CD14-positive monocyte (primary cell): ENCODE measurements around the gene FFAR3. TPM values are rescaled to one million over a fixed set of nuclear protein-coding genes. Genes with fewer than 3 reads are reported as not detected.

ENCODE experiments used
- DNase-seq, 3 donors: peaks; one replicate each; pipeline ENCODE4 v3.0.0-alpha.2; 2011 to 2022
- H2AFZ ChIP-seq: 2 replicates; pipeline ENCODE4 v1.6.0; 2012; ENCODE audit warnings: mild to moderate bottlenecking, low read depth, low read length, inconsistent platforms; ENCODE audit not compliant: insufficient read depth, poor library complexity, severe bottlenecking
- H3K27ac ChIP-seq, 2 donors: 1 replicate in 1 of 2; 2 replicates in 1 of 2; pipeline ENCODE4 v1.5.1; 2012 to 2013; ENCODE audit warnings: low read length in 2 of 2, control low read depth in 1 of 2, inconsistent platforms in 1 of 2, low read depth in 1 of 2, mild to moderate bottlenecking in 1 of 2
- H3K27me3 ChIP-seq, 2 donors: one replicate each; pipeline versions ENCODE4 v1.6.0 to v1.6.1; 2011 to 2013; ENCODE audit warnings: low read length in 2 of 2; ENCODE audit not compliant: control insufficient read depth in 2 of 2, insufficient read depth in 2 of 2
- H3K36me3 ChIP-seq, 2 donors: replicated peaks in 1 of 2; 1 replicate in 1 of 2; 2 replicates in 1 of 2; pipeline versions ENCODE4 v1.5.1 to v1.6.1; 2012 to 2013; ENCODE audit warnings: low read length in 2 of 2, control low read depth in 1 of 2, inconsistent platforms in 1 of 2, mild to moderate bottlenecking in 1 of 2; ENCODE audit not compliant: insufficient read depth in 2 of 2, control insufficient read depth in 1 of 2
- H3K4me1 ChIP-seq, 2 donors: 1 replicate in 1 of 2; 2 replicates in 1 of 2; pipeline versions ENCODE4 v1.5.1 to v1.6.1; 2012 to 2013; ENCODE audit warnings: low read length in 2 of 2, control low read depth in 1 of 2, inconsistent platforms in 1 of 2, mild to moderate bottlenecking in 1 of 2, moderate library complexity in 1 of 2; ENCODE audit not compliant: insufficient read depth in 2 of 2, control insufficient read depth in 1 of 2
- H3K4me2 ChIP-seq: replicated peaks from 2 replicates; pipeline ENCODE3; 2012; ENCODE audit warnings: low read length, moderate library complexity, mild to moderate bottlenecking; ENCODE audit not compliant: poor library complexity, severe bottlenecking; ENCODE audit errors: extremely low read depth
- H3K4me3 ChIP-seq, 3 experiments: fragments of 200-600 bp in 1 of 3; sonication (generic) in 1 of 3; replicated peaks in 1 of 3; 1 replicate in 2 of 3; 2 replicates in 1 of 3; pipeline ENCODE4 v1.5.1; 2011 to 2013; ENCODE audit warnings: low read length in 3 of 3, mild to moderate bottlenecking in 3 of 3, control low read depth in 2 of 3, low read depth in 2 of 3, inconsistent platforms in 1 of 3, moderate library complexity in 1 of 3
- H3K79me2 ChIP-seq: 2 replicates; pipeline ENCODE4 v1.6.0; 2012; ENCODE audit warnings: mild to moderate bottlenecking, control low read depth, inconsistent platforms, low read length, moderate library complexity; ENCODE audit not compliant: insufficient read depth
- H3K9ac ChIP-seq: 2 replicates; pipeline ENCODE4 v1.6.0; 2017; ENCODE audit warnings: low read length, mild to moderate bottlenecking; ENCODE audit not compliant: insufficient read depth, poor library complexity, severe bottlenecking
- H3K9me3 ChIP-seq, 2 donors: replicated peaks in 1 of 2; 1 replicate in 1 of 2; 2 replicates in 1 of 2; pipeline versions ENCODE4 v1.5.1 to v1.6.1; 2012 to 2013; ENCODE audit warnings: low read length in 2 of 2, control low read depth in 1 of 2; ENCODE audit not compliant: control insufficient read depth in 1 of 2, insufficient read depth in 1 of 2
- H4K20me1 ChIP-seq: 2 replicates; pipeline ENCODE4 v1.6.0; 2012; ENCODE audit warnings: mild to moderate bottlenecking, low read length, control low read depth, moderate library complexity; ENCODE audit not compliant: insufficient read depth
- H3K27ac Mint-ChIP-seq, 7 donors: one replicate each; pipeline ENCODE4 v1.8.0; 2020; ENCODE audit warnings: mild to moderate bottlenecking in 7 of 7, mixed read lengths in 7 of 7, moderate library complexity in 6 of 7, inconsistent platforms in 2 of 7
- H3K27me3 Mint-ChIP-seq, 3 donors: one replicate each; pipeline ENCODE4 v1.8.0; 2021 to 2022; ENCODE audit warnings: low read depth in 3 of 3, mild to moderate bottlenecking in 3 of 3, mixed read lengths in 3 of 3, moderate library complexity in 3 of 3, inconsistent platforms in 1 of 3
- H3K36me3 Mint-ChIP-seq, 2 donors: one replicate each; pipeline ENCODE4 v1.8.0; 2020; ENCODE audit warnings: mixed read lengths in 2 of 2, inconsistent platforms in 1 of 2, mild to moderate bottlenecking in 1 of 2
- H3K4me1 Mint-ChIP-seq: one replicate; pipeline ENCODE4 v1.8.0; 2020; ENCODE audit warnings: mild to moderate bottlenecking, mixed read lengths
- H3K4me3 Mint-ChIP-seq, 2 donors: one replicate each; pipeline ENCODE4 v1.8.0; 2020; ENCODE audit warnings: mild to moderate bottlenecking in 2 of 2, mixed read lengths in 2 of 2, moderate library complexity in 1 of 2
- H3K9me3 Mint-ChIP-seq, 7 donors: one replicate each; pipeline ENCODE4 v1.8.0; 2020 to 2022; ENCODE audit warnings: mixed read lengths in 7 of 7, mild to moderate bottlenecking in 6 of 7, moderate library complexity in 6 of 7, inconsistent platforms in 2 of 7
- WGBS: methylation state at CpG from one replicate; pipeline ENCODE4 v1.1.5; 2013; ENCODE audit warnings: missing lambda C conversion rate; ENCODE audit not compliant: insufficient coverage; 5-methylcytosine and 5-hydroxymethylcytosine counted together
- intact Hi-C, 2 donors: fragments of 100-400 bp; cut with micrococcal nuclease; formaldehyde crosslinking; loops; one replicate each; pipeline versions ENCODE4 v1.15.0 to v1.15.1; 2023
- polyA plus RNA-seq, 3 donors: library from polyadenylated mRNA; depleted of rRNA in 1 of 3; unstranded in 2 of 3; stranded (reverse) in 1 of 3; fragments of 300-500 nt in 2 of 3; fragments of >200 nt in 1 of 3; fragmentation: Illumina TruSeq in 2 of 3; gene quantifications; 1 replicate in 2 of 3; 2 replicates in 1 of 3; pipeline ENCODE4 v1.2.3, GENCODE V29; 2012 to 2021
- TF ChIP-seq, protein P1 (sequence below): fragments of 200-600 bp; IDR thresholded peaks from one replicate; pipeline ENCODE4 v1.8.0; 2022; ENCODE audit warnings: antibody characterized with exemption, mild to moderate bottlenecking

Gene FFAR3
- polyA plus RNA-seq, 3 donors: 1.2 to 17.9 (median 1.2) TPM

DNA sequence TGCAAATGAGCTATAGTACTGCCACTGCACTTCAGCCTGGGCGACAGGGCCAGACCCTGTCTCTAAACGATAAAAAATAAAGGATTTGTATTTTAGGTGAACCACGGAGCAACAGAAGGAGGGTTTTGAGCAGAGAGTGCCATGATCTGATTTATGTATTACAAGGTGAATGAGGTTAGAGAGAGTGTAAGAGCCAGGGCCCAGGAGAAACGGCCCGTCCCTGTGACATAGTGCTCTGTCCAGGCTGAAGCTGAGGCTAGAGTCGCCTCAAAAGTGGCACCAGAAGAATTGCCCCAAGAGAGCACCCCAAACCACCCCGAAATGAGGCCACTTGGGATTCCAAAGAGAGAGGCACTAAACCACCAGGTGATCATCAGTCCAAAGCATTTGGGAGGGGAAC lies 49.4 kb upstream of the FFAR3 start:
- H3K4me3 Mint-ChIP-seq: no peak overlapping the region

DNA sequence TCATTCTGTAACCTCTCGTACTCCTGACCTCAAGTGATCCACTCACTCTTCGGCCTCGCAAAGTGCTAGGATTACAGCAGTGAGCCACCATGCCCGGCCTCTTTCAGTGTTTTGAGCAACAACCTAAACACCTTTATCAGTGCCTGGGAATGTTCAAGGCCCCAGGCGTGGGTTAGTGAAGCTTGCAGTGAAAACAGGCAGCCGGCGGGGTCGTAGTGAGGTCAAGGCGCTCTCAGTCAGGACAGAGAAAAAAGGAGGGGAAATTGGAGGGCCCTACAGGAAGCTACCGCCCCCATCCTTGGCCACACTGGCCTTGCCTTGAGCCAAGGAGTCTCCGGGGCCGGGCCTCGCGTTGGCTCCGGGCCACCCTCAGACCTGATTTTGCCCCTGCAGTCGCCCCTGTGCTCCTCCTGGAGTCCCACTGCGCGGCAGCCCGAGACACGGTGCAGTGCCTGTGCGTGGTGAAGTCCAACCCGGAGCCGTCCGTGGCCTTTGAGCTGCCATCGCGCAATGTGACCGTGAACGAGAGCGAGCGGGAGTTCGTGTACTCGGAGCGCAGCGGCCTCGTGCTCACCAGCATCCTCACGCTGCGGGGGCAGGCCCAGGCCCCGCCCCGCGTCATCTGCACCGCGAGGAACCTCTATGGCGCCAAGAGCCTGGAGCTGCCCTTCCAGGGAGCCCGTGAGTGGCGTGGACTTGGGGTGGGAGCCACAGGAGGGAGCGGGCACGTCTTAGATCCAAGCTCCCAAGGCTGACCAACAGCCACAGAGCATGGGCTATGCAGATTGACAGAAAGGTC lies 48.6 kb upstream of the FFAR3 start:
- 94% methylated on average over 43 of the region's 47 CpGs for WGBS

More for the DNA sequence above, 49.4 kb upstream of the FFAR3 start:
- Histone ChIP-seq H3K27ac (no peak overlapping the region), H3K36me3 (no peaks in the 10 kb centered on the region), H3K4me2 (no peak overlapping the region), H3K79me2 (no peaks in the 10 kb centered on the region), H3K9ac (no peak overlapping the region), H3K27me3 (no peaks in the 10 kb centered on the region), H3K4me3 (no peak overlapping the region), H3K9me3 (no peaks in the 10 kb centered on the region), H3K4me1 (peaks cover 18 to 21% of the 10 kb centered on the region in 2 donors), H4K20me1 (no peaks in the 10 kb centered on the region), H2AFZ (no peak overlapping the region)
- intact Hi-C loops: loop anchor here (5.0 to 10.0 kb wide), 2 partner anchors 37 to 46 kb away; partner anchors contain the start of gene FFAR3 (in 1 of the 2)
- no peak for DNase-seq
- H3K36me3 Mint-ChIP-seq: peaks cover 0 to 6% of the 10 kb centered on the region in 2 donors
- TF ChIP-seq, protein P1, sequence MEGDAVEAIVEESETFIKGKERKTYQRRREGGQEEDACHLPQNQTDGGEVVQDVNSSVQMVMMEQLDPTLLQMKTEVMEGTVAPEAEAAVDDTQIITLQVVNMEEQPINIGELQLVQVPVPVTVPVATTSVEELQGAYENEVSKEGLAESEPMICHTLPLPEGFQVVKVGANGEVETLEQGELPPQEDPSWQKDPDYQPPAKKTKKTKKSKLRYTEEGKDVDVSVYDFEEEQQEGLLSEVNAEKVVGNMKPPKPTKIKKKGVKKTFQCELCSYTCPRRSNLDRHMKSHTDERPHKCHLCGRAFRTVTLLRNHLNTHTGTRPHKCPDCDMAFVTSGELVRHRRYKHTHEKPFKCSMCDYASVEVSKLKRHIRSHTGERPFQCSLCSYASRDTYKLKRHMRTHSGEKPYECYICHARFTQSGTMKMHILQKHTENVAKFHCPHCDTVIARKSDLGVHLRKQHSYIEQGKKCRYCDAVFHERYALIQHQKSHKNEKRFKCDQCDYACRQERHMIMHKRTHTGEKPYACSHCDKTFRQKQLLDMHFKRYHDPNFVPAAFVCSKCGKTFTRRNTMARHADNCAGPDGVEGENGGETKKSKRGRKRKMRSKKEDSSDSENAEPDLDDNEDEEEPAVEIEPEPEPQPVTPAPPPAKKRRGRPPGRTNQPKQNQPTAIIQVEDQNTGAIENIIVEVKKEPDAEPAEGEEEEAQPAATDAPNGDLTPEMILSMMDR: no peak
- peaks cover 1 to 4% (median 3%) of the 10 kb centered on the region in 3 donors for H3K27me3 Mint-ChIP-seq
- H3K4me1 Mint-ChIP-seq: peaks cover 31% of the 10 kb centered on the region
- WGBS: 88% methylated on average over 7 of the region's 7 CpGs
- peak overlapping the region in 3 of 7 donors; percentile 3 to 54 (median 3) for H3K27ac Mint-ChIP-seq
- H3K9me3 Mint-ChIP-seq: peaks cover 0 to 2% (median 0%) of the 10 kb centered on the region in 7 donors

More for the DNA sequence above, 48.6 kb upstream of the FFAR3 start:
- Mint-ChIP-seq H3K36me3 (peaks cover 0 to 6% of the 10 kb centered on the region in 2 donors), H3K4me3 (no peak overlapping the region), H3K9me3 (peaks cover 0 to 2% (median 0%) of the 10 kb centered on the region in 7 donors), H3K4me1 (peaks cover 31% of the 10 kb centered on the region), H3K27me3 (peaks cover 1 to 6% (median 3%) of the 10 kb centered on the region in 3 donors), H3K27ac (peak overlapping the region in 2 of 7 donors; percentile 3)
- Histone ChIP-seq H4K20me1 (no peaks in the 10 kb centered on the region), H3K27me3 (no peaks in the 10 kb centered on the region), H3K4me2 (no peak overlapping the region), H3K9me3 (no peaks in the 10 kb centered on the region), H3K4me3 (no peak overlapping the region), H3K79me2 (no peaks in the 10 kb centered on the region), H3K36me3 (no peaks in the 10 kb centered on the region), H3K9ac (no peak overlapping the region), H3K4me1 (peaks cover 18 to 21% of the 10 kb centered on the region in 2 donors), H3K27ac (no peak overlapping the region), H2AFZ (no peak overlapping the region)
- TF ChIP-seq, protein P1: no peak
- DNase-seq: no peak
- intact Hi-C loops: loop anchor here (5.0 to 10.0 kb wide), 2 partner anchors 37 to 45 kb away; partner anchors contain the start of gene FFAR3 (in 1 of the 2)
